SU-DHL-6 (cell line): Measurements from ENCODE around the gene C2CD3.

ENCODE experiments used
- CTCF ChIP-seq: fragments of 200-600 bp; sonication (generic); IDR thresholded peaks from one replicate; pipeline ENCODE4 v1.5.1; 2017; ENCODE audit warnings: antibody characterized with exemption, mild to moderate bottlenecking, low read length, moderate library complexity; ENCODE audit not compliant: insufficient read depth, poor library complexity, severe bottlenecking
- EZH2phosphoT487 ChIP-seq: fragments of 200-600 bp; sonication (generic), shearing (Covaris generic); conservative IDR thresholded peaks from 2 replicates; pipeline ENCODE4 v1.6.1; 2018; ENCODE audit warnings: mild to moderate bottlenecking, antibody characterized with exemption, low read length, moderate library complexity, mixed read lengths

GRCh38 chr11:74070723-74071492 is 99.9 kb downstream of the C2CD3 start:
- TF ChIP-seq CTCF (no peak), EZH2phosphoT487 (no peak)
